ENCODE measurements around the gene OCIAD2. TPM values are rescaled to one million over a fixed set of nuclear protein-coding genes. Genes with fewer than 3 reads are reported as not detected.
"Not testable (repeated sequence)": the region's sequence is repeated elsewhere in the genome, so short reads cannot be mapped to it uniquely, and the experiment has no call there.

Gene OCIAD2
- polyA plus RNA-seq, 1 experiment, result 55.0 TPM

DNA sequence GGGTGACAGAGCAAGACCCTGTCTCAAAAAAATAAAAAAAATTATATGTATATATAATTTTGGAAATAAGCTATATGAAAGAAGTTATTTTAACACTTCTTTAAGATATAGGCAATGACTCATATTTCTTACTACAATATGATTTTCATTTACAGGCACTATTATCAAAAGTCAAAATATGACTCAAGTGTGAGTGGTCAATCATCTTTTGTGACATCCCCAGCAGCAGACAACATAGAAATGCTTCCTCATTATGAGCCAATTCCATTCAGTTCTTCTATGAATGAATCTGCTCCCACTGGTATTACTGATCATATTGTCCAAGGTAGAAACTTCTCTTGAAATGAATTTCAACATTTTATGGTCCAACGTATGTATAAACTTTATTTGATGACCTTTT is 54.9 kb downstream of the OCIAD2 start:
- TF ChIP-seq, protein P1, sequence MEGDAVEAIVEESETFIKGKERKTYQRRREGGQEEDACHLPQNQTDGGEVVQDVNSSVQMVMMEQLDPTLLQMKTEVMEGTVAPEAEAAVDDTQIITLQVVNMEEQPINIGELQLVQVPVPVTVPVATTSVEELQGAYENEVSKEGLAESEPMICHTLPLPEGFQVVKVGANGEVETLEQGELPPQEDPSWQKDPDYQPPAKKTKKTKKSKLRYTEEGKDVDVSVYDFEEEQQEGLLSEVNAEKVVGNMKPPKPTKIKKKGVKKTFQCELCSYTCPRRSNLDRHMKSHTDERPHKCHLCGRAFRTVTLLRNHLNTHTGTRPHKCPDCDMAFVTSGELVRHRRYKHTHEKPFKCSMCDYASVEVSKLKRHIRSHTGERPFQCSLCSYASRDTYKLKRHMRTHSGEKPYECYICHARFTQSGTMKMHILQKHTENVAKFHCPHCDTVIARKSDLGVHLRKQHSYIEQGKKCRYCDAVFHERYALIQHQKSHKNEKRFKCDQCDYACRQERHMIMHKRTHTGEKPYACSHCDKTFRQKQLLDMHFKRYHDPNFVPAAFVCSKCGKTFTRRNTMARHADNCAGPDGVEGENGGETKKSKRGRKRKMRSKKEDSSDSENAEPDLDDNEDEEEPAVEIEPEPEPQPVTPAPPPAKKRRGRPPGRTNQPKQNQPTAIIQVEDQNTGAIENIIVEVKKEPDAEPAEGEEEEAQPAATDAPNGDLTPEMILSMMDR (IDR thresholded peaks at IDR 0.05; ENCODE audit: low read depth, low read length), result no peak
- DNase-seq (ENCODE audit: low read depth, low spot score), result no peak
- no peak overlapping the region for H3K27ac ChIP-seq (ENCODE audit: low read depth, low read length)
- POLR2A ChIA-PET, result no interaction called here
- no peaks in the 10 kb centered on the region for H3K27me3 ChIP-seq (ENCODE audit: control insufficient read depth, insufficient read depth, low read length)
- CTCF ChIA-PET, result no interaction called here
- H3K4me3 ChIP-seq (ENCODE audit: low read depth, low read length), result no peak overlapping the region
- H3K9me3 ChIP-seq (ENCODE audit: control insufficient read depth, insufficient read depth, low read length), result no peaks in the 10 kb centered on the region

DNA sequence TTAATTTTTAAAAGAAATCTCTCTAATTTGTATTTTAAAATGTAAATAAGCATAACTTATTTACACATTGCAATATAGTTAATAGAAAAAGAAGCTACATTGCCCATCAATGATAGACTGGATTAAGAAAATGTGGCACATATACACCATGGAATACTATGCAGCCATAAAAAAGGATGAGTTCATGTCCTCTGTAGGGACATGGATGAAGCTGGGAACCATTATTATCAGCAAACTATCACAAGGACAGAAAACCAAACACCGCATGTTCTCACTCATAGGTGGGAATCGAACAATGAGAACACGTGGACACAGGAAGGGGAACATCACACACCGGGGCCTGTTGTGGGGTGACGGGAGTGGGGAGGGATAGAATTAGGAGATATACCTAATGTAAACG is 57.8 kb downstream of the OCIAD2 start:
- H3K4me3 ChIP-seq (ENCODE audit: low read depth, low read length); H3K27me3 ChIP-seq (ENCODE audit: control insufficient read depth, insufficient read depth, low read length); DNase-seq (ENCODE audit: low read depth, low spot score); H3K27ac ChIP-seq (ENCODE audit: low read depth, low read length); H3K9me3 ChIP-seq (ENCODE audit: control insufficient read depth, insufficient read depth, low read length); POLR2A ChIA-PET: not testable (repeated sequence)
- CTCF ChIA-PET, result interaction anchor here (1.1 kb wide), 1 partner anchor 270 kb away, joined by 4 read pairs; no protein-coding TSS in a partner anchor

DNA sequence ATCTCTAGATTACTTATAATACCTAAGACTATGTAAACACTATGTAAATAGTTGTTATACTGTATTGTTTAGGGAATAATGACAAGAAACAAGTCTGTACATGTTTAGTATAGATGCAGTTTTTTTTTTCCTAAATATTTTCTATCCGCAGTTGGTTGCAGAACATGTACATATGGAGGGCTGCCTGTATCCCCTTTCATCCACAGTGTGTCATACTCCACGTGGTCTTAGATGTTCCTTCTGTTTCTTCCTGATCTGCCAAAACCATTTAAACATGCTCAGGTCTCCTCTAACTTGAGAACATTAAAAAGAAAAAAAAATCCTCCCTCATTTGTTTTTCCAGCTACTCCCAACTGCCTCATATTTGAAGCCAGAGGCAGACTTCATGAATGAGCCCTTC is 61.7 kb downstream of the OCIAD2 start:
- POLR2A ChIA-PET, result no interaction called here
- CTCF ChIA-PET, result no interaction called here
- TF ChIP-seq, protein P1 (IDR thresholded peaks at IDR 0.05; ENCODE audit: low read depth, low read length), result no peak
- DNase-seq (ENCODE audit: low read depth, low spot score), result no peak
- Histone ChIP-seq H3K27ac (ENCODE audit: low read depth, low read length) (no peak overlapping the region), H3K9me3 (ENCODE audit: control insufficient read depth, insufficient read depth, low read length) (no peaks in the 10 kb centered on the region), H3K4me3 (ENCODE audit: low read depth, low read length) (no peak overlapping the region), H3K27me3 (ENCODE audit: control insufficient read depth, insufficient read depth, low read length) (no peaks in the 10 kb centered on the region)

DNA sequence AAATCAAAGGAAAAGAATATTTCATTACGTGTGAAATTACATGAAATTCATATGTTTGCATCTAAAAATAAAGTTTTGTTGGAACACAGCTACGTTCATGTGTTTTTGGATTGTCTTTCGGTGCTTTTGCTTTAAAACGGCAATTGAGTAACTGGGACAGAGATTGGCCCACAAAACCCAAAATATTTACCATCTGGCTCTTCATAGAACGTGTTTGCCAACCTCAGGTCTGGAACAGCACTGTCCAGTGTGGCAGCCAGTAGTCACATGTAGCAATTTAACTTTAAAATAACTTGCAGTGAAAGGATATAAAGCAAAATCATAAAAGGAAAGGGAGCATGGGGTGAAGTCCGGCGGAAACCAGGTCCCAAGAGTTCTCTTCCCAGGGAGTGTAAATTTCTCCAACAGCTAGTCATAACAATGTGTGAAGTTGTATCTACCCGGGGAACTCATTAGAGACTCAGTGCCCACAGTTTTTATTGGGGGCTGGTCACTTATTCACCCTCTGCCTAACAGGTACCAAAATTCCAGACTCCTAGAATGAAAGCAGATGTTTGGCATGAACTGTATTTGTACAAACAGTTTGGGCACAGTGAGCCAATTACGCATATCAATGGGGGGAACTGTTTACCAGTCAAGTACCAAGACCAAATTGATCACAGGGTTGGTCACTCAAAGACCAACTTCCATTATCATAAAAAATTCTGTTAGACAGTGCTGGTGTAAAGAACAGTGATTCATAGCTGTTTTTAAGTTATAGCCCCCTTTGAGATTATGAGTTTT is 65.3 kb downstream of the OCIAD2 start:
- DNase-seq (ENCODE audit: low read depth, low spot score), result no peak
- CTCF ChIA-PET, result interaction anchor here (0.6 to 0.9 kb wide), 2 partner anchors 262 to 1173 kb away, joined by 3 to 8 read pairs; no protein-coding TSS in a partner anchor

DNA sequence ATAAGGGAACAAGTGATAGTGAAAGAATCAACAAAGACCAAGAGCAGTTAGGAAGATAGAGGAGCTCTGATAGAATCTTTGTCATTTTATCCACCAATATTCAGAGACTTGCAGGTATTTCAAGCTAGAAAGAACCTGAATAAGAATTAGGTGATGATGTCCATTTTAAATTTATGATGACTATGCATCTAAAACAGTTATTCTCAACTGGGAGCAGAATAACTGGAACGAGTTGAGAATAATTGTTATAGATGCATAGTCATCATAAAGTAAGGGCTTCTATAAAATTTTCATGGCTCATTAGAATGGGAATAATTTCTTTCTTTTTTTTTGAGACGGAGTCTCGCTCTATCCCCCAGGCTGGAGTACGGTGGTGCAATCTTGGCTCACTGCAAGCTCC is 69.9 kb downstream of the OCIAD2 start:
- CTCF ChIA-PET, result interaction anchor here (0.6 kb wide), 1 partner anchor 58 kb away, joined by 5 read pairs; no protein-coding TSS in a partner anchor
- no peak overlapping the region for H3K27ac ChIP-seq (ENCODE audit: low read depth, low read length)
- POLR2A ChIA-PET, result interaction anchor here (0.7 kb wide), 3 partner anchors 252 to 1775 kb away, joined by 4 to 7 read pairs (median 5); no protein-coding TSS in a partner anchor
- H3K27me3 ChIP-seq (ENCODE audit: control insufficient read depth, insufficient read depth, low read length), result no peaks in the 10 kb centered on the region
- H3K9me3 ChIP-seq (ENCODE audit: control insufficient read depth, insufficient read depth, low read length), result no peaks in the 10 kb centered on the region
- no peak for DNase-seq (ENCODE audit: low read depth, low spot score)
- H3K4me3 ChIP-seq (ENCODE audit: low read depth, low read length), result no peak overlapping the region
- TF ChIP-seq, protein P1 (IDR thresholded peaks at IDR 0.05; ENCODE audit: low read depth, low read length), result no peak

More for the DNA sequence above, 65.3 kb downstream of the OCIAD2 start:
- TF ChIP-seq, protein P1 (IDR thresholded peaks at IDR 0.05; ENCODE audit: low read depth, low read length), result no peak
- Histone ChIP-seq H3K27ac (ENCODE audit: low read depth, low read length) (no peak overlapping the region), H3K9me3 (ENCODE audit: control insufficient read depth, insufficient read depth, low read length) (no peaks in the 10 kb centered on the region), H3K27me3 (ENCODE audit: control insufficient read depth, insufficient read depth, low read length) (no peaks in the 10 kb centered on the region), H3K4me3 (ENCODE audit: low read depth, low read length) (no peak overlapping the region)
- POLR2A ChIA-PET, result no interaction called here

Small RNA genes lying within 50 kb of the gene (small RNA-seq; reads per million reads assigned to genes)
- gene AC020593.1 (ENCODE audit: insufficient read length, low read depth) (not detected), gene RNU6-158P (ENCODE audit: insufficient read length, low read depth) (not detected)

Other genes starting within 250 kb of the OCIAD2 start
- 18.6 and 28.0 TPM in 2 replicates for gene FRYL, start 126.5 kb downstream of the OCIAD2 start, polyA plus RNA-seq (2011; rRNA removed)
- 140 and 176 TPM in 2 replicates for gene OCIAD1, start 75.7 kb downstream of the OCIAD2 start, polyA plus RNA-seq (2011; rRNA removed)
- not detected in 2 replicates for gene CWH43, start 79.5 kb upstream of the OCIAD2 start, polyA plus RNA-seq (2011; rRNA removed)